Mucosa of gallbladder (tissue), 1 donor: ENCODE data around the gene CEL. TPM values are rescaled to one million over a fixed set of nuclear protein-coding genes. Genes with fewer than 3 reads are reported as not detected.
"Not testable (repeated sequence)": the region's sequence is repeated elsewhere in the genome, so short reads cannot be mapped to it uniquely, and the experiment has no call there.

Source experiments
- DNase-seq: peaks from one replicate; pipeline ENCODE4 v3.0.0-alpha.2; 2020; ENCODE audit warnings: low spot score
- total RNA-seq: library from RNA; stranded (reverse); gene quantifications from one replicate; pipeline ENCODE4 v1.2.1, GENCODE V29; 2021
- donor health status: DM: no; HTN: no; CAD: no.

CEL gene
- total RNA-seq, 1 donor from 2014 or later, result 11.9 TPM

GRCh38 chr9:133064241-133065069 is 2.7 kb downstream of the CEL start:
- no peak for DNase-seq

- DNase-seq, result no peak
Measured at GRCh38 chr9:133065070-133065388, 3.2 kb downstream of the CEL start.

- no peak for DNase-seq
Measured at GRCh38 chr9:133066181-133066983, 4.6 kb downstream of the CEL start.

GRCh38 chr9:133067006-133067405 is 5.2 kb downstream of the CEL start:
- no peak for DNase-seq

GRCh38 chr9:133067813-133068212 is 6.0 kb downstream of the CEL start:
- DNase-seq, result no peak

- DNase-seq, result not testable (repeated sequence)
Measured at GRCh38 chr9:133068431-133068830, 6.7 kb downstream of the CEL start.

- not testable (repeated sequence) for DNase-seq
Measured at GRCh38 chr9:133070500-133070961, 8.8 kb downstream of the CEL start.

- not testable (repeated sequence) for DNase-seq
Measured at GRCh38 chr9:133070985-133071384, 9.2 kb downstream of the CEL start.

- DNase-seq, result no peak
Measured at GRCh38 chr9:133071484-133072150, 9.8 kb downstream of the CEL start.

- DNase-seq, result not testable (repeated sequence)
Measured at GRCh38 chr9:133072210-133072609, 10.4 kb downstream of the CEL start.

GRCh38 chr9:133073086-133074014 is 11.6 kb downstream of the CEL start:
- no peak for DNase-seq

GRCh38 chr9:133074111-133074651 is 12.4 kb downstream of the CEL start:
- DNase-seq, result no peak

GRCh38 chr9:133075925-133076630 is 14.3 kb downstream of the CEL start:
- no peak for DNase-seq

GRCh38 chr9:133076691-133077090 is 14.9 kb downstream of the CEL start:
- DNase-seq, result no peak

GRCh38 chr9:133078486-133078885 is 16.7 kb downstream of the CEL start:
- DNase-seq, result no peak

- DNase-seq, result no peak
Measured at GRCh38 chr9:133080161-133080560, 18.4 kb downstream of the CEL start.

- not testable (repeated sequence) for DNase-seq
Measured at GRCh38 chr9:133080786-133081779, 19.3 kb downstream of the CEL start.

- not testable (repeated sequence) for DNase-seq
Measured at GRCh38 chr9:133081957-133082644, 20.3 kb downstream of the CEL start.
